Epithelial cell of esophagus (primary cell): ENCODE measurements around the gene ACAD8.
"Not testable (repeated sequence)": the region's sequence is repeated elsewhere in the genome, so short reads cannot be mapped to it uniquely, and the experiment has no call there.

Source experiments
- DNase-seq: peaks from one replicate; pipeline ENCODE4 v3.0.0; 2010; ENCODE audit warnings: low read depth
- H3K4me3 ChIP-seq: 2 replicates; pipeline ENCODE4 v1.5.1; 2011; ENCODE audit warnings: mild to moderate bottlenecking, low read length, control low read depth
- CTCF ChIP-seq: IDR thresholded peaks from 2 replicates; pipeline ENCODE4 v1.5.1; 2011; ENCODE audit warnings: low read depth, mild to moderate bottlenecking, low read length, control low read depth, inconsistent platforms; ENCODE audit not compliant: insufficient read depth; ENCODE audit errors: missing control alignments

Gene ACAD8

GRCh38 chr11:134282121-134283045, 29.0 kb downstream of the ACAD8 start:
- TF ChIP-seq CTCF = no peak
- H3K4me3 ChIP-seq = no peak overlapping the region
- DNase-seq = no peak

DNA sequence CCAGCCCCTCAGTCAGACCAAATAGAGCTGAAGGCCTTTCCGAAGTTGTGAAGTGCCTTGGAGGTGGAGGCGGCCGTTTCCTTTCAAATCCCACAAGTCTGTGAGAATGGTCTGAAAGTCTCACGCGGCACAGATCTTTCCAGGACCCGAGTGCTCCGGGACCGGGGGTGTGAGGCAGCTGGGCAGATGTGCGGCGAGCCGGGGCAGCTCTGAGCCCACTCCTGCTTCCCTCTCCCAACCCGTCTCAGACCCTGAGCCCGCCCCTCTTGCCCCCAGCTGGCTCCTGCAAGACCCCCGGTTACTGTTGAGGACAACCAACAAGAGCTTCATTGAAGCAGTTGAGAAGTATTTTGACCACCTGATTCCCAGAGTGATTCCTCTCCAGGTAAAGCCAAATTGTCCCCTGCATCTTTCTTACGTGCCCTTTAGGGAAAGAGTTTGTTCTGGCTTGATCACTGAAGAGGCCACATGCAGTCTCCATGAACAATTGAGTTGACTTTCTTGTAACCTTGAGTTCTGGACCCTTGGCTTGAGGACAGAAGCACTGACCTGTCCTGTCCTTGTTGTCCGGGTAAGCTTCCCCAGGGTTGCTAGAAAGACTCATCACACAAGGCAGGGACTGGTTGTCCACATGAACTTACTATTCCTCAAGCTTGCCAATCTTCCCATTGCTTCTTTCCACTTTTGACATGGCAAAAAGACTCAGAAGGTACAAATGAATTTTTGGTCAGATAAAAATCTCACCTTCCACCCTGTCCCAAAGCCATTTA, 30.3 kb downstream of the ACAD8 start:
- H3K4me3 ChIP-seq = no peak overlapping the region
- TF ChIP-seq CTCF = no peak
- DNase-seq = no peak

DNA sequence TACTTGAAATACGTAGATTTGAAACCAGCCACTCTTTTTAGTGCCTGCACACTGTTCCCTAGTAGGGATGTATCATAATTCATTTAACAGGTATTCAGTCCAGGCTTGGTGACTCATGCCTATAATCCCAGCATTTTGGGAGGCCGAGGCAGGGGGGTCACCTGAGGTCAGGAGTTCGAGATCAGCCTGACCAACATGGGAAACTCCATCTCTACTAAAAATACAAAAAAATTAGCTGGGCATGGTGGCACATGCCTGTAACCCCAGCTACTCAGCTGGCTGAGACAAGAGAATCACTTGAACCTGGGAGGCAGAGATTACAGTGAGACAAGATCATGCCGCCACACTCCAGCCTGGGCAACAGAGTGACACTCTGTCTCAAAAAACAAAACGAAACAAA, 31.0 kb downstream of the ACAD8 start:
- not testable (repeated sequence) for H3K4me3 ChIP-seq, DNase-seq

GRCh38 chr11:134287561-134287960, 34.2 kb downstream of the ACAD8 start:
- no peak overlapping the region for H3K4me3 ChIP-seq
- no peak for DNase-seq
- TF ChIP-seq CTCF = no peak

DNA sequence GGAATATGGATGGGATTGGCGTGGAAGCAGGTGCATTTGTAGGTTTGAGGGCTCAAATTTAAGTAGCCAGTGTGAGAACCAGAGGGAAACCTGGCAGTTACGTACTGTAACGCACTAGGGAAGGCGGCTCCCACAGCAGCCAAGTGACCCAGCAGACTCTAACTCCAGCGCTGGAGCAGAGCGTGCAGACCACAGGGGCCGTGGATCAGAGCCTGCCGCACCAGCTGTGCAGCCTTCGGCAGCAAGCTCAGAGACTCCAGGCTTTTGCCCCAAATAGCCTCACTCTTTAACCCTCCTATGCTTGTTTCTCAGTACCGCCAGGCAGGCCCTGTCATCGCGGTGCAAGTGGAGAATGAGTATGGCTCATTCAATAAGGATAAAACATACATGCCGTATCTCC, 35.1 kb downstream of the ACAD8 start:
- TF ChIP-seq CTCF = no peak
- no peak for DNase-seq
- no peak overlapping the region for H3K4me3 ChIP-seq

GRCh38 chr11:134289167-134289566, 35.8 kb downstream of the ACAD8 start:
- TF ChIP-seq CTCF = no peak
- no peak overlapping the region for H3K4me3 ChIP-seq
- DNase-seq = no peak

DNA sequence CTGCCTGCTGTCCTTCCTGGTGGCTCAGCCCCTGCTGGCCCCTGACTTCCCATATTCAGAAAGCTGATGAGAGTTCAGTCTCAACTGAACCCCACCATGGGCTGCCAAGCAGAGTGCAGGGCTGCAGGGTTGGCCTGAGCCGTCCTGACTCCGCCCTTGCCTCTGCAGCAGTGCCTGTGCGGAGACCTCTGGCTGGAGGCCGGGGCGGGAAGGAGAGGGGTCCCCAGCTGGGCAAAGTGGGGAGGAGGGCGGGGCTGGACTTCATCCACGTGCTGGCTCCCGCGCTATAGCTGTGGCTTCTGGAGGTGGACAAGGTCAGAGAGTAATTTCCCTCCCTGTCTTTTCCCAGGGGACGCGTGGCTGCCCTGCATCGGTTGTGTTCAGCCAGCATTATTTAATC, 36.4 kb downstream of the ACAD8 start:
- H3K4me3 ChIP-seq = no peak overlapping the region
- no peak for DNase-seq
- no peak for TF ChIP-seq CTCF
